ENCODE measurements around the gene SAPCD1. TPM values are rescaled to one million over a fixed set of nuclear protein-coding genes. Genes with fewer than 3 reads are reported as not detected.

The SAPCD1 gene
- 1 to 10 TPM in 1 of 3 donors, under 1 TPM in 1, not detected in 1; 0.51 to 1.4 TPM for polyA plus RNA-seq

DNA sequence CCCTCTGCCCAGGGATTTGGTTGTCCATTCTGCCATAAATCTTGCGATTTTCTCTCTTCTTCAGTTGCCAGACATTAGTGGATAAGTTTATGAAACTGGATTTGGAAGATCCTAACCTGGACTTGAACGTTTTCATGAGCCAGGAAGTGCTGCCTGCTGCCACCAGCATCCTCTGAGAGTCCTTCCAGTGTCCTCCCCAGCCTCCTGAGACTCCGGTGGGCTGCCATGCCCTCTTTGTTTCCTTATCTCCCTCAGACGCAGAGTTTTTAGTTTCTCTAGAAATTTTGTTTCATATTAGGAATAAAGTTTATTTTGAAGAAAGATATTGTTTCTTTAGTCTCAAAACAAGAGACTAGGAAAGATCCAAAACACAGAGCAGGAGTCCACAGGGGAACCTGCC, at the start of gene SAPCD1:
SAPCD1 (plus strand) TSS at position 301 of the 400 bp plus-strand sequence. CDS start 399 bp downstream, outside the sequence.
- 73 to 83% (median 80%) methylated on average over 4 of the region's 4 CpGs for WGBS, 3 donors
- H3K27ac ChIP-seq (ENCODE audit: low read depth, low read length): no peak within 1 kb of the TSS

DNA sequence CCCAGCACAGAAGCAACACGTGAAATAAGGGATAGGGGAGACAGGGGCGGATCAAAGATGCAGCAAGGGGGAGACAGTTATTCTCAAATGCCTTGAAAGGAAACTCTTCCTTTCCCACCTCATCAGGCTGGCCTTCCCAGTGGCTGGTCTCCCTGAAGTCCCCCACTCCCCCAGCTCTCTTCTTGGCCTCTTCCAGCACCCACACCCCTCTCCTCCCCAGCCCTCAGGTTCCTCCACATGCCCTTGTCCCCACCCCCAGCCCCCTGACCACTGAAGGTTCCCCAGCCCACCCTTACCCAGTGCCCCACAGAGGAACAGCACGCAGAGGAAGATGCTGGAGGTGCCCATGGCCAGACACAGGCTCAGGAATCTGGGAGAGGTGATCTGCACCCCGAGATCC, 49.0 kb upstream of the SAPCD1 start:
- WGBS, 3 donors: 66 to 78% (median 76%) methylated on average over 4 of the region's 4 CpGs
- H3K27ac ChIP-seq (ENCODE audit: low read depth, low read length): no peak overlapping the region

DNA sequence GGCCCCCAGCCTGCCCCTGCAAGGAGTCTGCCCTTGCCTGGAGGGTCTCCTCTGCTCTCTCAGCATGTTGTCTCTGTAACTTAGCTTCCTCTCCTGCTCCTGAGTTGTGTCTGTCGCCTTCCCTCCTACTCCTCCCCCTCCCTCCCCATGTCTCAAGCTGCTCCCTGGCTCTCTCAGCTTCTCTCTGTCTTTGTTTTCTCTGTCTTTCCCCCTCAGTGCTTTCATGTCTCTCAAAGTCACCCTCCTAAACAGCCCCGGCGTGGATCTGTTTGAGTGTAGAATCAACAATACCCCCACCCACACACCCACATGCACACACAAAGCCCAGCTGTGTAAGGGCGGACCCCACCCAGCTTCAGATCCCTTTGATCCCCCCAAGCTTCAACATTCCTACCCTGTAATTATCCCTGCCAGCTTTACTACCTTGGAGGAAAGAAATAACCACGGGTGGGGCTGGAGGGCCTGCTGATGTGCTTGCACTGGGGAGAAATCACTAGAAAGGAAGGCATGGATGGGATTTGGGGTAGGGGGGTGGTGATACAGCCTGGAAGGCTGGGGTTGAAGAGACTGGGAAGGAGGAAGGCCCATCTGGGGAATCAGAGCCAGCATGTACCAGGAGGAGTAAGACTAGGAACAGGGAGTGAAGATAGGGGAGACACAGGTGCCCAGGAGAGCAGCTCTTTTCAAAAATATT, 48.3 kb upstream of the SAPCD1 start:
- 53 to 55% (median 54%) methylated on average over 5 of the region's 5 CpGs for WGBS, 3 donors

DNA sequence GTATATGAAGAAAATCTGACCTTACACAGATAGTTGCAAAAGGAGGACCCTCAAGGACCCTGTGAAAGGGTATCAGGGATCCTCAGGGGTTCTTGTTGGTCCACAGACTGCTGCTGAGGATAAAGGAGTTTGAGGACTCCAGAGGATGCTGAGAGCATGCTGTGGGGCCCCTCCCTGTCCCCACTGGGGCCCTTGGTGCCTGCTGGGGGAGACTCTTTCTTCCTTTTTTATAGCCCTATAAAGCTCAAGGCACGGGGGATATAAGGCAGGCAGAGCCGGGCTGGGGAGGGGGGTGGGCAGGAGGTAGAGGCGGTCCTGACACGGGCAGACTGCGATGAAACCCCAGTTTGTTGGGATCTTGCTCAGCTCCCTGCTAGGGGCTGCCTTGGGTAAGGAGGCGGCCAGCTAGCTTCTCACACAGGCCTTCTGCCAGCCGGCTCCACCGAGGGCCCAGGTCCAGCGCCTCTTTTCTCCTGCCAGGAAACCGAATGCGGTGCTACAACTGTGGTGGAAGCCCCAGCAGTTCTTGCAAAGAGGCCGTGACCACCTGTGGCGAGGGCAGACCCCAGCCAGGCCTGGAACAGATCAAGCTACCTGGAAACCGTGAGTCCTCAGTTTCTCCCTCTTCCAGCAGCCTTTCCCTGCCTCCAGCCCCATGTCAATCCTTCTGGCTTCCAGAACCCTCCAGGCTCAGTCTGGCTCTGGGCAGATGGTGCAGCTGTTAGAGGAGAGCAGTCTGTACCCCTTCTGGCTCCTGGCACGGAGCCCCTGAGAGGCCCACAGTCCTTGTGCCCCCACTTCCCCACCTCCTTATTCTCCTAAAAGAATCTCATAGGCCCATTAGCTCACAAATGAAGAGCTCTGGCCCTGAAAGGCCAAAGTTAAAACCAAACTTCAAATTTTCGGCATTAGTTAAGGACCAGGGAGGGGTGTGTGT, 47.2 kb upstream of the SAPCD1 start, which contains the start of gene LY6G6D:
LY6G6D (plus strand) TSS at position 327 of the 937 bp plus-strand sequence; CDS start at position 335, 8 bp downstream.
- no peak within 1 kb of the TSS for H3K27ac ChIP-seq (ENCODE audit: low read depth, low read length)
- 75 to 80% (median 76%) methylated on average over 16 of the region's 16 CpGs for WGBS, 3 donors

More for the DNA sequence above, 48.3 kb upstream of the SAPCD1 start:
- no peak overlapping the region for H3K27ac ChIP-seq (ENCODE audit: low read depth, low read length)

DNA sequence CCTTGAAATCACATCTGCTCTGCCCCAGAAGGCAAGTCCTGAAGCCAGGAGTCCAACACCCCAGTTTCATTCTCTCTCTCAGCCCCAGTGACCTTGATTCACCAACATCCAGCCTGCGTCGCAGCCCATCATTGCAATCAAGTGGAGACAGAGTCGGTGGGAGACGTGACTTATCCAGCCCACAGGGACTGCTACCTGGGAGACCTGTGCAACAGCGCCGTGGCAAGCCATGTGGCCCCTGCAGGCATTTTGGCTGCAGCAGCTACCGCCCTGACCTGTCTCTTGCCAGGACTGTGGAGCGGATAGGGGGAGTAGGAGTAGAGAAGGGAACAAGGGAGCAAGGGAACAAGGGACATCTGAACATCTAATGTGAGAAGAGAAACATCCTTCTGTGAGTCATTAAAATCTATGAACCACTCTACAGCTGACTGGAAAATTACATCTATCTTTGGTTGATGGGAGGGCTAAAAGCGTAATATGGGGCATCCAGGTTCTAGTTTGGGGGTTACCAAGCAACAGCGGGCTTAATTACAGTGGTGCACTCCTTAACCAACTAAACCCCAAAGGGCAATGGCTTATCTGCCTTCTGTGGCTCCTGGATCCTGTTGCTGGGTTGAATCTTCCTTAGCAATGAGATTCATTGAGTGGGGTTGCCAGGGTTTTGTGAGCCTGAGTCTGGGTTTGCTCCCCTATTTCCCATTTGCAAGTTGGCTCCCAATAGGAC, 44.8 kb upstream of the SAPCD1 start:
- WGBS, 3 donors: 58 to 81% (median 69%) methylated on average over 10 of the region's 10 CpGs
- H3K27ac ChIP-seq (ENCODE audit: low read depth, low read length): no peak overlapping the region

DNA sequence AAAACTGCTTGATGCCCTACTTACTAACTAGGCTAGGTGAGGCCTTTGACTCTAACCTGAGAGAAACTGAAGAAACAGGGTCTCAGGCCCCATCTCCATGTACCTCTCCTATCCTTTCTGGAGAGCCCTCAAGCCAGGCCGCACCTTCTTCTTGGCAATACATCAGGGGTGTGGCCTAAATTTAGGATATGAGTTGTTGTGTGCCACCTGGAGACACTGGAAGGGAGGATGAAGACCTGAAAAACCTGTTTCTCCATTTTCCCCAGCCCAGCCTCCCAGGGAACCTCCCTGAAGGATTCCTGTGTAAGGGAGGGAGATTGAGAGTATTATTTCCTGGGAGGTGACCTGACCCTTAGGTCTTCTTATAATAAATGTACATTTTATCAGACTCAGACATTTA, 44.2 kb upstream of the SAPCD1 start:
- 63 to 85% (median 84%) methylated on average over 1 of the region's 1 CpG for WGBS, 3 donors
- H3K27ac ChIP-seq (ENCODE audit: low read depth, low read length): no peak overlapping the region

DNA sequence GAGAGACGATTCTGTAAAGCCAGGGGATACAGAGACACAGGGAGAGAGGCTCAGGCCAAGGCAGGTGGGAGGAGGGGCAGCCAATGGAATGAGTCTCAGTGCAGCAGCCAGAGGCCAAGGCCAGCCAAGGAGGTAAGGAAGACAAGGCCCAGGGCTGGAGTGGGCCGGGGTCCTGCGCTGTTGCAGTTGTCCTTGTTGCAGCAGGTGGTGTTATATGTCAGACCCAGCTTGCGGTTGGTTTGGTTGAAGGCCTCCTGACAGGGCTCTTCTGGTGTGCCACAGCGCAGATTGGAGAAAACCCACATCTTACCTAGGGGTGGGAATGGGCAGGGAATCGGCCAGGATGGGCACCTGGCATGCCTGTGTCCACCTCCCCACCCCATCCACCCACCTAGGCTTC, 43.5 kb upstream of the SAPCD1 start:
- no peak overlapping the region for H3K27ac ChIP-seq (ENCODE audit: low read depth, low read length)
- 80 to 91% (median 84%) methylated on average over 5 to 6 of the region's 6 CpGs for WGBS, 3 donors

DNA sequence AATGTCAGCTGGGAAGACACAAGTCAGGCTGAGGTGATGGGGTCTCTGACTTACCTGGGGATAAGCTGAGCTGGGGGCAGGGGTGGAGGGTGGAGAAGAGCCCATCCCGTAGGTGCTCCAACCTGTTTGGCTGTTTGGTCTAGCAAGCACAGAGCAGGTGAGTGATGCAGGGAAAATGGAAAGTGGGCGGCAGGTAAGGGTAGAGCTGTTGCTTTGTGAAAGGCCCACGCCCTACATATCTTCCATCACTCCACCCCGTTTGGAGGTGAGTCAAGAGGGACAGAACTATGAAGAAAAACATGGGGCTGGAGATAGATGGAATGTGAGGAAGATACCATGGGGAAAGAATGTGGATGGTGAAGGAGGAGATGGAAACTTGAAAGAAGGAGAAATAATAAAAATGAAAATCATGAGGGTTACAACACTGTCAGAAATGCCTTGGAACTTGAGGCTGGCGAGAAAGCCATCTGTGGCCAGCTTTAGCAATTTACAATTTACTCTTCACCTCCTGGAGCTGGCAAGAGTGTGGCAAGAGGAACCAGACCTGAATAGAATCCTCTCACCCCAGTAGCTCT, 42.2 kb upstream of the SAPCD1 start:
- 80 to 84% (median 81%) methylated on average over 5 of the region's 5 CpGs for WGBS, 3 donors
- H3K27ac ChIP-seq (ENCODE audit: low read depth, low read length): no peak overlapping the region

DNA sequence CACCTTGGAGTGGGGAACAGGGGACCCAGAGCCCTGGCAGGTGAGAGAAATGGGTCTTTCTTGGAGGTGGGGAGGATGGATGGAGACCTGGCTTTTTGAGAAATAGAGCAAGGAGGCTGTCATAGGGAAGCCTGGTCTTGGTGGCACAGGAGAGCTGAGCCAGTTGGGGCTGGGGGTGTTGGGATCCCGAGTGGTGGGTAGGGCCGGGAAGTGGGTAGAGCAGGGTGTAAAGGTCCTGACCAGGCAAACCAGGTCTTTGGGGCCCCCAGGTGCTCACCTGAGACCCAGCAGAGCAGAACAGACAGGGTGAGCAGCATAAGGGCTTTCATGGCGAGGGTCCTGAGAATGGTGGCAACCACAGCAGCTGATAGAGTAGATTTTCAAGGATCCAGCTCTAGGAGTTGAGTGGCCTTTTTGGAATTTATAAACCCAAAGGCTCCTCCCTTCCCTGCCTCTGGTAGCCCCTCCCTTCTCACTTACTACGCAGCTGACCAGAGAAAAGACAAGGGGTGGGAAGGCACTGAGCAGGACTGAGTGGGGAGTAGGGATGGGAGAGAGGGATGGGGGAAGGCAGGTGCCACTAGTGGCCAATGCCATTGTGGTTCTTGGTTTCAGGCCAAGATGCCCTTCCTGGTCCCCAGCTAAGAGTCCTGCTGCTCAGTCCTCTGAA, 41.0 kb upstream of the SAPCD1 start, which contains the start of gene LY6G6C:
LY6G6C (minus strand) TSS at position 396 of the 670 bp plus-strand sequence; CDS start at position 329, 67 bp downstream.
- no peak within 1 kb of the TSS for H3K27ac ChIP-seq (ENCODE audit: low read depth, low read length)
- 80 to 92% (median 88%) methylated on average over 4 of the region's 4 CpGs for WGBS, 3 donors

DNA sequence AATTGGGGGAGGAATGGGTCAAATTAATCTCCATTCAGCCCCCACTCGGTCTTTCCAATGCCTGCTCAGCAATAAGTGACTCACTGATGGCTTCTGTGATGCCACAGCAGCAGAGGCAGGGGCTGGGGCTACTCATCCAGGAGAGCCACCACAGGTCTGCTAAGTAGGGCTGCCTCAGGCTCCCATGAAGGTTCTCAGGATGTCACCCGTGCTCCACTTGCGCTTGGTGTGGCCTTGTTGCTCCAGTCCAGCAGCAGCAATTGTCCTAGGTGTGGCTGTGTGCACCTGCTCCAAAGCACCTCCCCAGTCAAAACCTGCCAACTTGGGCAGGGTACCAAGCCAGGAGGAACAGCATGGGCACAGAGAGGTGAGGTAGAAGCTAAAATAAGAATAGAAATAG, 40.3 kb upstream of the SAPCD1 start:
- no peak overlapping the region for H3K27ac ChIP-seq (ENCODE audit: low read depth, low read length)
- 85 to 95% (median 90%) methylated on average over 3 of the region's 3 CpGs for WGBS, 3 donors

DNA sequence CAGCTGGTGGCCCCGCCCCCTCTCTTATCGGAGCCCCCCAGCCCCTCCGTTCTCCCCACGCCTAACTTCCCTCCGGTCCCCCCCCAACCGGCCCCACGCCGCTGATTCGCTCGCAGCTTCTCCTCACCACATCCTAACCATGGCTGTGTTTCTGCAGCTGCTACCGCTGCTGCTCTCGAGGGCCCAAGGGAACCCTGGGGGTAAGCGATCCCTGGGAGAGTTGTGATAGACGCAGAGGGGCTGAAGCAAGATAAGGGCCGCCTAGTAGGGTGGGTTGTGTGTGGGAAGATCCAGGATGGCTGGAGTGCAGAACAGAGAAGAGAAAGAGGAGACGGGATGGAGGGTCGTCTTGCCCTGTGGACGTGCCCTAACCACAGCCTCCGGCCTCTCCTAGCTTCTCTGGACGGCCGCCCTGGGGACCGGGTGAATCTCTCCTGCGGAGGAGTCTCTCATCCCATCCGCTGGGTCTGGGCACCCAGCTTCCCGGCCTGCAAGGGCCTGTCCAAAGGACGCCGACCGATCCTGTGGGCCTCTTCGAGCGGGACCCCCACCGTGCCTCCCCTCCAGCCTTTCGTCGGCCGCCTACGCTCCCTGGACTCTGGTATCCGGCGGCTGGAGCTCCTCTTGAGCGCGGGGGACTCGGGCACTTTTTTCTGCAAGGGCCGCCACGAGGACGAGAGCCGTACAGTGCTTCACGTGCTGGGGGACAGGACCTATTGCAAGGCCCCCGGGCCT, 39.0 kb upstream of the SAPCD1 start, which contains the start of gene MPIG6B:
MPIG6B (plus strand) TSS at position 129 of the 735 bp plus-strand sequence; CDS start at position 140, 11 bp downstream.
- 60 to 77% (median 67%) methylated on average over 41 to 46 of the region's 46 CpGs for WGBS, 3 donors
- no peak within 1 kb of the TSS for H3K27ac ChIP-seq (ENCODE audit: low read depth, low read length)

DNA sequence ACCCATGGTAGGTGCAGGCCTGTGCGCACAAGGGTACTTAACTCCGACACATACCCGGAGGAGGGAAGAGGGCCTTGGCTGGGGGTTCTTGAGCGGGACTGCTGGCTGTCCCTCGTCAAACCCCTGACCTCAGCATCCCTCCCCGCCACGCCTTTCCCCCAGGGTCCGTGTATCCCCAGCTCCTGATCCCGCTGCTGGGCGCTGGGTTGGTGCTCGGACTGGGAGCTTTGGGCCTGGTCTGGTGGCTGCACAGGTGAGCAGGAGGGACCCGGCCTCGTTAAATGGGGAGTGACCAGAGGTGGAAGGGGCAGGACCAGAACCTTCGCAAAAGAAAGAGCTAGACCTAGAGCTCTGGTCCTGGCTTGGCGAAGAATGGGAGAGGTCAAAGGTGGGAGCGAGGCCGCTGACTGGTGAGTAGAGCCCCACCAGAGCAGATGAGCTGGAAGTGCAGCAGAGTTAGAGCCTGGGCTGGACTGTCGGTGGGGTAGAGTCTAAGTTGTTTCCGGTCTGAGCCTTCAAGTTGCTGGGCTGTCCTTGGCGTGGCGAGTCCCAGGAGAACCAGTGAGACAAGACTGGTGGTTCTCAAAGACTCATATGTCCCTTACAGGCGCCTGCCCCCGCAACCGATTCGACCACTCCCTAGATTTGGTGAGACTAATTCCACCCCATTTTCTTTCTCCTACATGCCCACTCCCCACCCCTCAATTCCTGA, 38.3 kb upstream of the SAPCD1 start:
- 84% methylated on average over 20 to 25 of the region's 25 CpGs for WGBS, 3 donors
- no peak overlapping the region for H3K27ac ChIP-seq (ENCODE audit: low read depth, low read length)

DNA sequence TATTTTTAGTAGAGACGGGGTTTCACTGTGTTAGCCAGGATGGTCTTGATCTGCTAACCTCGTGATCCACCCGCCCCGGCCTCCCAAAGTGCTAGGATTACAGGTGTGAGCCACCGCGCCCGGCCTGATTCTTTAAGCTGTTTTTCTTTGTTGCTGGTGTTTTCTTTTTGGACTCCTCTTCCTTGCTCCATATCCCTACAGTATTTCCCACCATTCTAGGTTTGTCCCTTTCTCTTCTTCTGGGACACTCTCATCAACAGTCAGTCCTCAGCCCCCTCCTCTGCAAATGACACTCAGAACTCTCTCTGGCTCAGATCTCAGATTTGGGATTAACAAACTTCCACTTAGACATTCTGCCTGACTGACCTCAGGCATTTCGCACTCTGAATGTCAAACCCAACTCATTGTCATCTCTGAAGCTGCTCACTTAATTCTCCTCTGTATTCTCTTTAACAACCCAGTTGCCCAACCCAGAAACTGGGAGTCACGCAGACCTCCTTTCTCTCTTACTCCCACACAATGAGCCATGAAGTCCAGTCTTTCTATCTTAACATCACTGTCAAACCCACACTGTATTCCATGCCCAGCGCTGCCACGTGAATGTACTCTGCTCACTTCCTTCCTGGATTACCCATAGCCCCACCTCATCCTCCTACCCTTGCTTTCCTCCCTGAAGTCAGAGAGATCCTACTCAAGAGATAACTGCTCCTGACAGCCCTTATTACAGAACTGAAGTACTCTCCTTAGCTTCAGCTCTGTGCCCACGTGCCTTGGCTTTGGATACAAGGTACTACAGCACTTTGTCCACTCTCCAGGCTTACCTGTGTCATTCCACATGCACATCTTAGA, 36.7 kb upstream of the SAPCD1 start:
- H3K27ac ChIP-seq (ENCODE audit: low read depth, low read length): no peak overlapping the region
- 79 to 87% (median 83%) methylated on average over 12 of the region's 12 CpGs for WGBS, 3 donors

DNA sequence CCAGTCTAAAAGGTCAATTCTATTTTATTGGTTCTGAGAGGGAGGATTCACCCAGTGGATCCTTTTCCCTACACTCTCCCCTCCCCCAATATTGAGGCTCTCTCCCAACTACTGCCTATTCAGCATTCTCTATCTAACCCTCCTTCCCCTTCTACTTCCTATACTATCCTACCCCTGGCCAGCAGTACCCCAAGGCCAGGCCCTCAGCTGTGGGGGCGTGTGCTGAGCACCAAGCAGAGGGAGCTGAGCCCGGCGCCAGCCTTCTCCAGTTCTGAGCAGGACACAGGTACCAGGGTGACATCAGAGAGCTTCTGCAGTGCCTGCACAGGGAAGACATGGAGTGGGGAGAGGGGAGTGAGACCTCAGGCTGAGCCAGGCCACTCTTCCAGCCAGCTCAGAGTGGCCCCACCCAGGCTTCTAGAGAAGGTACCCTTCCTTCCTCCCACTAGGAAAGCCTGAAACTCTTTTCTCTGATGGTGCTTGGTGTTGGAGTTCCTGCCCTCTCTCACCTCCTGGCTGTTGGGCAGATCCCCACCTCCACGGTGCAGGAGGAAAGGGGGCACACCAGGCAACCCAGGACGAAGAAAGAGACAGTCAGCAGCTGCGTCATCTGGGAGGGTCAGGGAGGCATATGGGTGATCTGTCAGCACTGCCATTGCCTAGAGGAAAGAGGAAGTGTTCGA, 35.3 kb upstream of the SAPCD1 start:
- no peak overlapping the region for H3K27ac ChIP-seq (ENCODE audit: low read depth, low read length)
- 62 to 72% (median 63%) methylated on average over 7 of the region's 7 CpGs for WGBS, 3 donors

Measured in adipose tissue (tissue), 3 donors.